ENCODE data around the gene TMC3. TPM values are rescaled to one million over a fixed set of nuclear protein-coding genes. Genes with fewer than 3 reads are reported as not detected.

The TMC3 gene
- total RNA-seq, 3 donors from 2014 or later (not counting 1 experiment from before 2014, with no cell fraction given): not detected

GRCh38 chr15:81411969-81412633 lies 38.1 kb upstream of the TMC3 start:
- no peaks in the 10 kb centered on the region for H3K36me3 ChIP-seq (ENCODE audit: control insufficient read depth, insufficient read depth, low read length)
- peaks cover 3% of the 10 kb centered on the region for H3K9me3 ChIP-seq (ENCODE audit: control insufficient read depth, insufficient read depth, low read length)
- peaks cover 17 to 21% of the 10 kb centered on the region in 2 donors for H3K4me1 Mint-ChIP-seq
- no peaks in the 10 kb centered on the region for H3K9me3 Mint-ChIP-seq
- ATAC-seq (no peak), DNase-seq (no peak)
- H3K4me3 ChIP-seq (ENCODE audit: low read length): no peak overlapping the region
- H3K27ac ChIP-seq (ENCODE audit: low read length): no peak overlapping the region
- WGBS (ENCODE audit: insufficient coverage): 67% methylated on average over 2 of the region's 5 CpGs
- peaks cover 17 to 22% of the 10 kb centered on the region in 2 donors for H3K27me3 Mint-ChIP-seq (ENCODE audit: low read depth in 2 of 2)
- no peaks in the 10 kb centered on the region for H3K27me3 ChIP-seq (ENCODE audit: control insufficient read depth, insufficient read depth, low read length)
- H3K27ac Mint-ChIP-seq: no peak overlapping the region
- H3K36me3 Mint-ChIP-seq: no peaks in the 10 kb centered on the region
- no peak for TF ChIP-seq CTCF (IDR thresholded peaks at IDR 0.05)
- intact Hi-C loops (cut with micrococcal nuclease): loop anchor here (5.0 to 10.0 kb wide), 2 partner anchors 297 to 785 kb away; no protein-coding TSS in a partner anchor
- H3K4me3 Mint-ChIP-seq: no peak overlapping the region
- peaks cover 6% of the 10 kb centered on the region for H3K4me1 ChIP-seq (ENCODE audit: control insufficient read depth, insufficient read depth, low read length)

GRCh38 chr15:81411051-81411450 lies 37.0 kb upstream of the TMC3 start:
- Histone ChIP-seq H3K27ac (ENCODE audit: low read length) (no peak overlapping the region), H3K4me3 (ENCODE audit: low read length) (no peak overlapping the region), H3K27me3 (ENCODE audit: control insufficient read depth, insufficient read depth, low read length) (no peaks in the 10 kb centered on the region), H3K9me3 (ENCODE audit: control insufficient read depth, insufficient read depth, low read length) (peaks cover 3% of the 10 kb centered on the region), H3K36me3 (ENCODE audit: control insufficient read depth, insufficient read depth, low read length) (no peaks in the 10 kb centered on the region), H3K4me1 (ENCODE audit: control insufficient read depth, insufficient read depth, low read length) (peaks cover 6% of the 10 kb centered on the region)
- peaks cover 17 to 21% of the 10 kb centered on the region in 2 donors for H3K4me1 Mint-ChIP-seq
- WGBS (ENCODE audit: insufficient coverage): 93% methylated on average over 2 of the region's 2 CpGs
- H3K27ac Mint-ChIP-seq: no peak overlapping the region
- H3K36me3 Mint-ChIP-seq: no peaks in the 10 kb centered on the region
- no peak overlapping the region for H3K4me3 Mint-ChIP-seq
- no peak for TF ChIP-seq CTCF (IDR thresholded peaks at IDR 0.05)
- H3K27me3 Mint-ChIP-seq (ENCODE audit: low read depth in 2 of 2): peaks cover 19 to 28% of the 10 kb centered on the region in 2 donors
- H3K9me3 Mint-ChIP-seq: no peaks in the 10 kb centered on the region
- intact Hi-C loops (cut with micrococcal nuclease): loop anchor here (5.0 to 10.0 kb wide), 2 partner anchors 296 to 786 kb away; no protein-coding TSS in a partner anchor
- ATAC-seq (no peak), DNase-seq (no peak)

- peaks cover 17 to 18% of the 10 kb centered on the region in 2 donors for H3K4me1 Mint-ChIP-seq
- H3K9me3 Mint-ChIP-seq: no peaks in the 10 kb centered on the region
- Histone ChIP-seq H3K9me3 (ENCODE audit: control insufficient read depth, insufficient read depth, low read length) (peaks cover 3% of the 10 kb centered on the region), H3K4me3 (ENCODE audit: low read length) (no peak overlapping the region), H3K27me3 (ENCODE audit: control insufficient read depth, insufficient read depth, low read length) (no peaks in the 10 kb centered on the region), H3K4me1 (ENCODE audit: control insufficient read depth, insufficient read depth, low read length) (peaks cover 6% of the 10 kb centered on the region), H3K27ac (ENCODE audit: low read length) (no peak overlapping the region), H3K36me3 (ENCODE audit: control insufficient read depth, insufficient read depth, low read length) (no peaks in the 10 kb centered on the region)
- intact Hi-C loops (cut with micrococcal nuclease): loop anchor here (5.0 to 10.0 kb wide), 2 partner anchors 296 to 787 kb away; no protein-coding TSS in a partner anchor
- peaks cover 22 to 30% of the 10 kb centered on the region in 2 donors for H3K27me3 Mint-ChIP-seq (ENCODE audit: low read depth in 2 of 2)
- no peaks in the 10 kb centered on the region for H3K36me3 Mint-ChIP-seq
- 2% methylated on average over 4 of the region's 4 CpGs for WGBS (ENCODE audit: insufficient coverage)
- DNase-seq (peak in 1 of 2 donors; percentile 75), ATAC-seq (peak in 2 of 3 donors; percentile 22 to 50)
- peak; percentile 23 for TF ChIP-seq CTCF (IDR thresholded peaks at IDR 0.05)
- no peak overlapping the region for H3K27ac Mint-ChIP-seq
- H3K4me3 Mint-ChIP-seq: no peak overlapping the region
Observed at GRCh38 chr15:81410318-81410753, 36.3 kb upstream of the TMC3 start.
